HG02610 (cell line): ENCODE data around the gene KRTAP10-8.
"Not testable (repeated sequence)": the region's sequence is repeated elsewhere in the genome, so short reads cannot be mapped to it uniquely, and the experiment has no call there.

Experiments
- ATAC-seq: cut with Tn5 transposase; IDR thresholded peaks from one replicate; pipeline ENCODE4 v1.9.1; 2021; ENCODE audit warnings: mild to moderate bottlenecking, moderate library complexity; ENCODE audit not compliant: unreplicated experiment

Gene KRTAP10-8

GRCh38 chr21:44579056-44579832 is 32.6 kb upstream of the KRTAP10-8 start:
- no peak for ATAC-seq

DNA sequence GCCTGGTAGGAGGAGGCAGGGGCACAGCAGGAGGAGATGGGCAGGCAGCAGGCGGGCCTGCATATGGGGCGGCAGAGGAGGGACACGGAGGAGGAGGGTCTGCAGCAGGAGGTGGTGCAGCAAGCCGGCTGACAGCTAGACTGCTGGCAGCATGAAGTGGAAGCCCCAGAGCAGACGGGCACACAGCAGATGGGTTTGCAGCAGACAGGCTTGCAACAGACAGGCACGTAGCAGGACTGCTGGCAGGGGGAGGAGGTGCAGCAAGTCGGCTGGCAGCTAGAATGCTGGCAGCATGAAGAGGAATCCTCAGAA is 32.1 kb upstream of the KRTAP10-8 start:
- ATAC-seq = no peak

GRCh38 chr21:44580231-44580821 is 31.6 kb upstream of the KRTAP10-8 start, which contains the start of gene KRTAP10-5:
KRTAP10-5 (minus strand) TSS chr21:44580604; CDS start chr21:44580578, 26 bp downstream.
- ATAC-seq = not testable (repeated sequence)

- ATAC-seq = no peak
Observed at GRCh38 chr21:44581158-44581557, 30.7 kb upstream of the KRTAP10-8 start.

GRCh38 chr21:44582055-44582454 is 29.8 kb upstream of the KRTAP10-8 start:
- ATAC-seq = no peak

DNA sequence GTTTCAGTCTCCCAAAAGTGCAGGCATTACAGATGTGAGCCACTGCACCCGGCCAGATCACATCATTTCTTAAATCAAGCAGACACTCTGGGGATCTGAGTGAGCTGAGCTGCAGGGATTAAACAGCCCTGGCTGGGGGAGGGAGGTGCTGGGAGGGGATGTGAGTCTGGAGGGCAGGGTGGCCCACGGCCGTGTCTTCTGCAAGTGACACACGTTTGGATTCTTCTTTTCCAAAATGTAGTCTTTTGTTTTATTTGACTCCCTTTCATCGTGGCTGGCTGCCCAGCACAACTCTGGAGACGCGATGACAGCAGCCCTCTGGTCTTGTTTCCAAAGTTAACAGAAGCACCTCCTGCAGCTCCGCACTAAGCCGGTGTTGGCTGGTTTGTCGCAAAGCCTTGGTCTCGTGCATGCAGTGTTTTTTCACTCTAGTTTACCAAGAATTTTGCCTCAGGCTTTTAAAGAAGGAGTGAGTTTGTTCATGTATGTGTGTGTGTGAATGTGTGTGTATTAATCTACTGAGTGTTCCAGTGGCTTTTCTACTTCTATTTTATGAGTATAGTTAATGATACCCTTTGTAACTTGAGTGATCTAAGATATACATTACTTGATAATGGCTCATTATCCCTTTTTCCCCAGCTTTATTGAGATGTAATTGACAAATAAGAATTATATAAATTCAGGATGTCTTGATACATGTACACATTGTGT is 28.6 kb upstream of the KRTAP10-8 start:
- ATAC-seq = no peak

GRCh38 chr21:44583800-44584147 is 28.1 kb upstream of the KRTAP10-8 start:
- ATAC-seq = no peak

- ATAC-seq = no peak
Observed at GRCh38 chr21:44585892-44586291, 26.0 kb upstream of the KRTAP10-8 start.

GRCh38 chr21:44589094-44589493 is 22.8 kb upstream of the KRTAP10-8 start:
- no peak for ATAC-seq

DNA sequence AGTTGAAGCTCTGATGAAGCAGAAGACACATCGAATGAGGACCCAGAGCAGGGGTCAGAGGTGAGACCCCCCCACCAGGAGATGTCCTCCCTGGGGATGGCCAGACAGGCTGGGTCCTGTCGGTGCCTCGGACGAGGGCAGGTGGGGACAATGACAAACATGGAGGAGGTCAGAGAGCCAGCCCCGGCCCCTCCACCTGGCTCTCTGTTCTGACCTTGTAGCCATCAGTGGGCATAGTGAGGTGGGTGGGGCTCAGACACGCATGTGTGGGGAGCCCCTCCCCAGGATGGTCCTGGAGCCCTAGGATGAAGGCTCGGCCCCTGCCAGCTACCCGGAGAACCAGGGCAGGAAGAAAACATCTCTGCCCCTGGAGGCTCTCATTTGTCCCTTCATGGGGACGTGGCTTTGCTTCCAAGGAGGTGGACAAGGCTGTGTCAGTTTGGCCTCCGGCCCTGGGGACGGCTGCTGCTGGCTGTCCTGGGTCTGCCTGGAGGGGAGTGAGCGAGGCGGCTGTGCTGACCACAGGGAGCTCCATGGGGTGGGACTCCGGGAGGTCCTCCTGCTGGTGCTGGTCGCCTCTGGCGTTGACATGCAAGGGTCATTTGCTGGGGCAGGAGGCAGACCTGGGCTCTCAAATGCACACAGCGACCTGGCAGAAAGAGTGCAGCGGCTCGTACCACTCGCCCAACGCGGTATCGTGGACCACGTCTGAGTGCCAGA is 22.1 kb upstream of the KRTAP10-8 start:
- no peak for ATAC-seq

DNA sequence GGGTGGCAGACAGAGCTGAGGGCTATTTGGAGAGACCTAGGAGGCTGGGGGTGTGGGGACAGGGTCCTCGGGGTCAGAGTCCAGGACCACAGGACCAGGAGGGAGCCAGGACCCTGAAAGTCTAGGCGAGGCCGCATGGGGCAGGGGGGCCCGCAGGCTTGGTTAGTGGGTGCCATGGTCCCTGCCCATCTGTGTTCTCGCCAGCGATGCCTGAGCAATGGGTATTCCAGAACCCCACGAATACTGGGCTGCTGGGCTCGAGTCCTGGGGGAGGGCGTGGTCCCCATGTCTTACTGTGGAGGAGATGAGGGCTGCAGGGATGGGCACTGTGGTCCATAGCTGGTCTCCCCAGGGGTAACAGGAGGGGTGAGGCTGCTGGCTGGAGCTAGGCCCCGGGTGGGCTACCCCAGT is 21.6 kb upstream of the KRTAP10-8 start:
- ATAC-seq = no peak

DNA sequence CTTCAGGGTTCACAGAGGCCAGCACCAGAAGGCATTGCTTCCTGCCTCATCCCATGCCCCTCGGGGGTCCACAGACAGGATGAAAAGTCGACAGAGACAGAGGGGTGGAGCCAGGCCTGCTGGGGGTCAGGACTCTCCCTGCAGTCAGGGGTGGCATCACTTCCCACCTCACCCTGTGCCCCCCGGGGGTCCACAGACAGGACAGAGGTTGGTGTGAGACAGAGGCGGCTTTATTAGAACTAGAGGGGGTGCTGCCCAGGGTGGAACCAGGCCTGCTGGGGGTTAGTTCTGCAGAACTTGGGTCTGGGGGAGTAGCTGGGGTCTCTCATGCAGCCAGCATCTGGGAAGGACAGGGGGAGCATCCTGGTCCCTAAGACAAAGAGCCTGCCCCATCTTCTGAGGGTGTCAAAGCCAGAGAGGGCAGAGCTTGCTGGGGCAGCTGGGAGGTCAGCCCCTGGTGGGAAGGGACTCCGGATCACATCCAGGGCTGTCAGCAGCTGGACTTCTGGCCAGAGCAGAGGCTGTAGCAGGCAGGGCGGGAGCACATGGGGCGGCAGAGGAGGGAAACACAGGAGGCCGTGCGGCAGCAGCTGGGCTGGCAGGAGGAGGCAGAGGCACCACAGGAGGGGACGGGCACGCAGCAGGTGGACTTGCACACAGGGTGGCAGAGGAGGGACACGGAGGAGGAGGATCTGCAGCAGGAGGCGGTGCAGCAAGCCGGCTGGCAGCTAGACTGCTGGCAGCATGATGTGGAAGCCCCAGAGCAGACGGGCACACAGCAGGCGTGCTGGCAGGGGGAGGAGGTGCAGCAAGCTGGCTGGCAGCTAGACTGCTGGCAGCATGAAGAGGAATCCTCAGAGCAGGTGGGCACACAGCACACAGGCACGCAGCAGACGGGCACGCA is 20.7 kb upstream of the KRTAP10-8 start:
- ATAC-seq = not testable (repeated sequence)

GRCh38 chr21:44591801-44592130 is 20.1 kb upstream of the KRTAP10-8 start:
- ATAC-seq = not testable (repeated sequence)

GRCh38 chr21:44592446-44593311 is 19.2 kb upstream of the KRTAP10-8 start, which contains the start of gene KRTAP10-6:
KRTAP10-6 (minus strand) TSS chr21:44592505; CDS start chr21:44592484, 21 bp downstream.
- ATAC-seq = no peak

DNA sequence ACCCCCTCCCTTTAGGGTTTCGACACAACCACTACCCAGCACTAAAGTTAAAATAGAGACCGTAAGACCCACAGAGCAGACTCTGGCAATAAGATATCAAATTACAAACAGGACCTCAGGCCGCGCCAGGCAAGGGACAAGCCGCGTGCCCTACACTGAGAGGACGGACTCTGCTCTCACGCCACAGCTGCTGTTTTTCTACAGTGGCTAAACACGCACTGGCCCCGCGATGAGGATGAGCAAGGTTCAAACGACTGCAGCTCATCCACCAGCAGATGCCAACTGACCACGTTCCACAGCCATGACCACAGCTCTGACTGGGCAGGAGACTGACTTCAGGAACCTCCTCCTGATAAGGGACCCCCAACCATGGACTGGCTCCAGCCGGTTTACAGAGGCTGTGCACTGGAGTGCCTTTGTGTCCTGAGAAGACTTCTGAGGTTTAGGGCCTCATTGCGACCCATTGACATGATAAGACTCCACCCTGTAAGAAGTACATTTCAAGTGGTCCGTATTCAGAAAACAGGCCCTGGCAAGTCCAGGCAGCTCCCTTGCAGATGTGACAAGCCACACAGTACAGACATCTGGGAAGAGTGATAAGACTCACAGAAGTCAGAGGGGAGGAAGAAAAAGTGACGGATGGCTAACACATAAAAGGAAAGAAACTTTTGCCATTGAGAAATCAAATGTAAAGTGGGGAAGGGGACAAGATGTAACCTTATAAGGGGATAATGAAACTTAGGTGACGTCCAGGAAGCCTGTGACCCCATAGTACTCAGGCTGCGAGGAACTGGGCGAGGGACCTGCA is 18.1 kb upstream of the KRTAP10-8 start:
- ATAC-seq = no peak

- ATAC-seq = no peak
Observed at GRCh38 chr21:44594406-44594916, 17.4 kb upstream of the KRTAP10-8 start.

GRCh38 chr21:44595524-44595923 is 16.4 kb upstream of the KRTAP10-8 start:
- no peak for ATAC-seq

- no peak for ATAC-seq
Observed at GRCh38 chr21:44596068-44596725, 15.7 kb upstream of the KRTAP10-8 start.
